A204.1 (cell line): ENCODE data around the gene KCNK5.

Source experiments
- FAIRE-seq: peaks from 2 replicates; lab custom pipeline; 2012; peaks lifted over from hg19 to GRCh38; lab: Jason Lieb, UNC

KCNK5 gene

DNA sequence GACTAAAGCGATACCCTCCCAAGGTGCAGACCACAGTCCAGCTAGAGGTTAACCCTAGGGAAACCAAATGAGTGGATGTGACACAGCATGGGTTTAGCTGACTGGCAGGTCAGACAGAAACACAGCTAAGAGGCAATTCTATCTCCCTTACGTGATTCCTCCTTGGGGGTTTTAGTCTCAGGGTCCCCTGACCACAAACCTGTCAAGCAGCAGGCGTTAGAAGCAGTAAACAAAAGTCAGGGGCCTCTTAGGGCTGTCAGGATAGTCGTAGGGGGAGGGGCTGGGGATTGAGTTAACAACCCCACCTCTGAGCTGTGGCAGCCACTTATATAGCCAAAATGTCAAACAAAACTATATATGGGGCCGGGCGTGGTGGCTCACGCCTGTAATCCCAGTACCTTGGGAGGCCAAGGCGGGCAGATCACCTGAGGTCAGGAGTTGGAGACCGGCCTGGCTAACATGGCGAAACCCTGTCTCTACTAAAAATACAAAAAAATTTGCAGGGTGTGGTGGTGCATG is 13.6 kb downstream of the KCNK5 start:
- no peak for FAIRE-seq

DNA sequence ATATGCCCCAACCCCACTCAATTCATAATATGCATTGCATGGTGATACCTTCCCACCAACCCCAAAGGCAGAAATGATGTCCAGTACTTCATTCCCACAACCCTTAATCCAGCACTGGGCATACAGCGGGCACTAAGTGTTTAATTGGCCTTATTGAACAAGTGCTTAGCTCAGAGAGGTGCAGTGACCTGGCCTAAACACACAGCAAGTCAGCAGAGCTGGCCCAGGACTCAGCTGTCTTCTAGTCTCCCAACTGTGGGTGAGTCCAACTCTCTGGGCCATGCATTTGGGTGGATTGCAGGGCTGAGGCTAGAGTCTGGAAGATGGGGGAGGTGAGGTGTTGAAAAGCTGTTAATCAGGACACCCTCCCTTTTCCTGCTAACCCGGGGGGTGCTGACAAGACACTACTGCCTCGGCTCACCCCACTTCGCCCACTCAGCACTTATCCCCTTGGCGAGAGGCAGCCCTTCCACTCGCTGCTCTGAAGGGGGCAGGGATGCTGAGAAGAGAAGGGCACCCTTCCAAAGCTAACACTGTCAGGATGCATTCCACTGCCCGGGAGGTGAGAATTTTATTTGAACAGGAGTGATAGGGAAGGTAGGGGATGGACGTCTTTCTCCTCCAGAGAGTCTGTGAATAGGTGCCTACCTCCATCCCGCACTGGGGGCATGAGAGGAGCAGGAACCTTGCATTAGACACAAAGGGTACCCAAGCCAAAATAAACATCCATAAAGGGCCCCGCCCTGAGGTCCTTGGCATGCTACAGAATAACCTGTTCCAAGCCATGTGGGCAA is 14.2 kb downstream of the KCNK5 start:
- FAIRE-seq = no peak

DNA sequence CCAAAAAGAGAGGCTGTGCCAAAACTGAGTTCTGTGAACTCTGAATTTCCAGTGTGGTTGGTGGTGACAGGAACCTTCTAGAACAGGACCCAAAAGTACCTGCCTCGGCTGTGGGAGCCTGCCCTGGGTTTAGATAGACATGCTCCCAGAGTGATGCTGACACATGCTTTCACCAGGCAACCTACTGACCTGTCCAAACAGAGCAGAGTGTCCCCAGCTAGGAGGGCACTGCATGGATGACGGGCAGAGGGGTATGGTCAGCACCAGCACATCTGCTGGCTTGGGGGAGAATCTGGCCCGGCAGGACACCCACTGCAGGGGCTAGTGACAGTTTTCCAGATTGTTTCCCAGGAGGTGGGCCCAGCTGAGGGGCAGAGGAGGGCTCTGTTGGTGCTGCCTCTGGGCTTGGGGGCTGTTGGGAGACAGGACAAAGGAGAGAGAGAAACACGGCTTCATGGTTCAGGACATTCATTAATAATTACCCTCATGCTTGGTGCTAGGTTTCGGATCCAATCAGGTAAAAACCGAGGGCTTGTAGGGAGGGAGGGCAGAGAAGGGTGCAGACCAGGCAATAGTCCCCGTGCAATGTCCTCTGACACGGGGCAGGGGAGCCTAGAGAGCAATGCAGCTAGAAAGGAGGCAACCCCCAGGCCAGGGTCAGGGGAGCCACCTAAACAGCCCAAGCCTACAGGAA is 15.0 kb downstream of the KCNK5 start:
- FAIRE-seq = no peak

DNA sequence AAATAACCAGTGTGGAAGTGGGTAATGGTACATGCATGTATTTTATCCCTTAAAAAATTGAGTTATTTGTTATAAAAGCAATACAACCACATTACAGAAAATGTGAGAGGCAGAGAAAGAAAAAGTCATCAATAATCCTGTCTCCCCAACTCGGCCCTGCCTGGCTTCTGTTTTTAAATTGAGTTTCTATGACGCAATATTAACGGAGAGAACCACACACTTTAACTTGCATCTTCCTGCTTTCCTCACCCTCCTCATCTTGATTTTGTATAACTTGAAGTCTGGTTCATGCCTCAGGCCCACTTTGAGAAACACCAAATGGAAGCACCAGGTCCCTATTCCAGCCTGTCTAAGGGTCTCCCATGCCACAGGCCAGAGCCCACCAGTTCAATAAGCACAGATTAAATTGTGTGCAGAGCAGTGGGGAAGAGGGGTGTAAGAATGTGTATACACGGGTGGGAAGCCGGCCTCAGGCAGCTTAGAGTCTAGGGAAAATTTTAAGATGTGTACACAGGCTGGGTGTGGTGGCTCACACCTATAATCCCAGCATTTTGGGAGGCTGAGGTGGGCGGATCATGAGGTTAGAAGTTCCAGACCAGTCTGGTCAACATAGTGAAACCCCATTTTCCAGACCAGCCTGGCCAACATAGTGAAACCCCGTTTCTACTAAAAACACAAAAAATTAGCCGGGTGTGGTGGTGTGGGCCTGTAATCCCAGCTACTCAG is 15.9 kb downstream of the KCNK5 start:
- no peak for FAIRE-seq

DNA sequence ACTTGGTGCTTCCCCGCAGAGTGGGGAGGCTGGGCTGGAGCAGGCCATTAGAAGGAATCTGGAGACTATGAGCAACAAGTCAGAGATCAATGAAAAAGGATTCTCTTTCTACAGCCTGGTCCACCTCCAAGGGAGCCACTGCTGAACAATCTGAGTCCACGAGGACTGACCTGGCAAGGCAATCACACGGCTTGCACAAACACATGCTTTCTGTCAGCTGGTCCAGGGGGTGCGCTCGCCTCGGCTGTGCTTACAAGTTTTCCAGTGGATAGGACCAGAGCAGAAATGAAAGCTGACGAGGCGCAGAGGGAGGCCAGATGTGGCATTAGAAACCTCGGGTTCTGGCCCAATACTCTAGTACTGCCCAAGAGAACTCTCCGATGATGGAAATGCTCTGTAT is 18.1 kb downstream of the KCNK5 start:
- no peak for FAIRE-seq

DNA sequence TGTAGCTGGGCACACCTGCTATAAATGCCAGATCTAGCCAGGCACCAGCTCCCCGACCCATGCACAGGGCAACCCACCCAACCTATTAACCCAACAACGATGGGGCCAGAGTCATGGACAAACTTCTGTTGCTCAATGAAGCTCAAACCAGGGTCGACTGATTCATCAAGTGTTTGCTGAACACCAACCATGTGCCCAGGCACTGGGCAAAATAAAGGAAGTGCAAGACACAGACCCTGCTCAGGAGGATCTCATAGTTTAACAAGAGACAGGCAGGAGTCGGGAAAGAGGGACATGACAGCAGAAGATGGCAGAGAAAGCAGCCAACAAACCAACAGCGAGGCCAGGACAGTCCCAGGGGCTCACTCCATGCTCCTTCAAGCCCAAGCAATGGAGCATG is 18.8 kb downstream of the KCNK5 start:
- FAIRE-seq = no peak

DNA sequence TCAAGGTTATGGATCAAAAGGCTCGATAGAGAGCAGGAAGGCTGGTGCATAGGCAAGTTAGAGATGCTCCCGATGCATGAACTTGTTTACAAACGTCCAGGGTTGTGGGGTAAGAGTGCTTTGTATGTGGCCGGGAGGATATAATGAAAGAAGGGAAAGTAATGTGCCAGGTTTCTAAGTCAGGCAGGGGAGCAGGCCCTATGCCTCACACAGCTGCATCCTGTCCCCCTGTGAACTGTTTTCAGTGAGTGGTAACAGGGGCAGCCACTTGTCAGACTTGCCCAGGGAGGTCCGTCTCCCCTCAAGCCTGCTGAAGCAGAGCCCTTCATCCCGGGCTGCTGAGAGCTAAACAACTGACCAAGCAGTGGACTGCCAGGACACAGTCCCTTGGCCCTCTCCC is 19.4 kb downstream of the KCNK5 start:
- no peak for FAIRE-seq

DNA sequence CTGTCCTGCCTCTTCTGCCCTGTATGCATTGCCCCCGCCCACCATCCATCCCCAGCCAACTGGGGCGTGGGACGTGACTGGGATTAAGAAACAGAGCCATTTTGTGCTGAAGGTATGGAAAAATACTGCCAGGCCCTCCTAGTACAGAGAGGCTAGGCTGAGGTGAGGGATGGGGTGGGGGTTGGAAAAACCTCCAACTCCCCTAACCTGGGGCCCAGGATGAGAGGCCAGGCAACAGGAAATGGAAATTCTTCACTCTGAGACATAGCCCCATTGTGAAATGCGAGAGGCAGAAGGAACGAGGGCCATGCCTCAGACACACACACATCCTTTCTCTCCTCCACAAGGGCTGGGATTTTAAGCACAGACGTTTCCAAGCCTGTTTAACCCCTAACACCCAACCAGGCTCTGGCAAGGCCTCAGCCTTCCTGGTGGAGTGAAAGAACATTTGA is 19.9 kb downstream of the KCNK5 start:
- no peak for FAIRE-seq

DNA sequence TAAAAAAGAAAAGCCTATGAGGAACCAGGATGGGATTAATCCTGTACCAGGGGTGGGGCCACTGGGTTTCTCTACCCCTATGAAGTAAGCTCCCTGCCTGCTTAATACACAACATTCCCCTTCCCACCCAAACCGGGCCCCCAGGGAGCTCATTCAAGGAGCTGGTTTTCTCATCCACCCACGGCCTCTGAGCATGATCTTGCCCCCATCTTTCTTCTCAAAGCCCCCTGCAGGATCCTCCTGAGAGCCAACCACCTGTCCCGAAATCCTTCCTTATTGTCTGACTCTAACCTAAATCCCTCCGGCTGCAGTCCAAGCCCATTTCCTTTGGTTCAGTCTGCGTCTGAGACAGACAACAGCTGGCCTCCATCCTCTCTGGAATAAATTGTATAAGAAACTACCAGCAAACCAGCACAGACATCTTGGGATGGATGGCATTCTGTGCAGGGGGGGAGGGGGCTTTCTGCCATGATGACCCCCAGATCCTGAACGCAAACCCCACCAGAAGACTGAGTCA is 21.0 kb downstream of the KCNK5 start:
- no peak for FAIRE-seq

DNA sequence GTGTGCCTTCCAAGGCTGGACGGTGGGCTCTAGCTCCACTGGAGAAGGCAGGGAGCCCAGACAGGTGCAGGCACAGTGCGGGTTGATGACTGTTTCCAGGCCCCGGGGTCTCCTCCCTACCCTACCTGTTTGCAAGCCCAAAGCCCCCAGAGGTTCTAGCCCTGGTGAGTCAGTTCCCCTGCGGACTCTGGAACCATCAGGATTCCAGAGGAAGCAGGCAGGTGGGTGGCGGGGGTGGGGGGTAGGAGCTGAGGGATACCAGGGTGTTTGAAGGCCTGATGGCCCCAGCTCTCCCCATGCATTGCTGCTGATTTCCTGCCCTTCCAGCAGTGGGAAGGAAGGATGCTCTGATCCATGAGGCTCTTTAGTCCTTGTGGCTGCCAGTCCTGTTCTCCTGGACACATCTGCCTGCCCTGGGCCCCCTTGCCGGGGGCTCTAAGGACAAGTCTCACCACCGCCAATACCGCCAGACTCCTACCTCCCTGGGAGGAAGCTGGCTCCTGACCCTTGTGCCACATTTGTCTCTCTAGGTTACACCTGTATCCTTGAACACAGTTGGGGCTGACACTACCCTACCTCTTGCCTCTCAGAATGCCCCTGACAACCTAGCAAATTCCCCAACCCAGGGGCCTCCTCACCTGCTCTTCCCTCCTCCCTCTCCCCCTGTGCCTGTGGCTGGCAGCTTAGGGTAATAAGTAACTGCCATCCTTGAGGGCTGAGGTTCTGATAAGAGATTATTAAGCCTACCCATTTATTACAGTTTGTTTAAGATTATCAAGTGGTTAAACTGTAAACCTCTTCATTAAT is 21.7 kb downstream of the KCNK5 start:
- no peak for FAIRE-seq

DNA sequence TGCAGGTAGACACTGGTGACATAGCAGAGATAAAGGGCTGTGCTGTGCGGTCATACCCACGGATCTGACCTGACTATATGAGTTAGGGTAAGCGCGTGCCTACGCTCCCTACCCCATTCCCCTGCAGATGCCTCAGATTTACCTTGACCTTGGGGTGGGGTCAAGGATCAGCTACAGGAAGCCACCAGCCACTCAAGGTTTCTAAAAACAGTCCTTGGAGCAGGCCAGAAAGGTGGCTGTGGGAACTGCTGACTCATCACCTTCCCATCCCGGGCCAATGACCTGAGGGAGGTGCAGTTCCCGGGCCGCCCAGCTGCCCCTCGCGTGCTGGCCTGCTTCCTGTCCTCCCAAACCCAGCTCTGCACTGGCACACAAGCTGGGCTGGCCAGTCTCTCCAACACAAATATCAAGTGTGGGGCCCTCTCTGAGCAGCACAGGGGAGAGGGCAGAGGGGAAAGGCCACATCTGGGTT is 23.0 kb downstream of the KCNK5 start:
- no peak for FAIRE-seq

DNA sequence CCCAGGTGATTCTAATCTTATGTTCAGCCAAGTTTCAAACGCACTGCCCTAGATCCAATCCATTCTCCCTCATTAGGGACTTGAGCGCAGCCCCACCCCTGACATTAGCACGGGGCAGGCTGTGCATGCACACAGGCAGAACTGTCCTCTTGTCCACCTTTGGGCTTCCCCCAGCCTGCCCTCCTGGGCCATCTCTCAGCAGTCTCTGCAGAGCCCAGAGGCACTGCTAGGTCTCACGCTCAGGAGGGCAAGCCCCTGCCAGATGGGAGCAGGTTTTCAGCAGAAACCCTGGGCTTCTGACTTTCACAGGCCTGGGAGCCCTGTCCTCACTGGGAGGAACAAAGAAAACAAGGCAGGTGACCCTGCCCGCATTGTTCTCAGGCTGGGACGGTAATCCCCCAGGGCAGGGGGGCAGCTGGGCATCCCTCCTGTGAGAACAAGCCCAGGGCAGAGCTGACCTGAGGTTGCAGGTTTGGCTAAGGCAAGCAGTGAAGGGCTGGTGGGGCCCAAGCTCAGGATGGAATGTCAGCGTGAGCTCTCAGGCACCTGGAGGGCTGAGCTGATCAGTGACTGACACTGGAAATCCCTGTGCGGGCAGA is 24.5 kb downstream of the KCNK5 start:
- FAIRE-seq = no peak

DNA sequence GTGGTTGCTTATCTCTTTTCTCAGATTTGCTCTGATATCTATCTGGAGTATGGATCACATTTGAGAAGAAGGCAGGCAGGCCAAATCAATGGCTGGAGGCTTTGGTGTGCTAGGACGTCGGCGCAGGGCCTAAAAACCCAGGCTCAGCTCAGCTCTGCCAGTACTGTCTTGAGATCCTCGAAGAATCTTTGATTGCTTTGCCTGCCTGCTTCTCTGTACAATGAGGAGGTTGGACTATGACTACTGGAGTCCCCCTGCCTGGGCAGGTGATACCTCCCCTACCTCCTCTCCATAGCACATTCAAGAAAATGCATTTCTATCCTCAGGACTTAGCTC is 25.1 kb downstream of the KCNK5 start:
- FAIRE-seq = no peak

DNA sequence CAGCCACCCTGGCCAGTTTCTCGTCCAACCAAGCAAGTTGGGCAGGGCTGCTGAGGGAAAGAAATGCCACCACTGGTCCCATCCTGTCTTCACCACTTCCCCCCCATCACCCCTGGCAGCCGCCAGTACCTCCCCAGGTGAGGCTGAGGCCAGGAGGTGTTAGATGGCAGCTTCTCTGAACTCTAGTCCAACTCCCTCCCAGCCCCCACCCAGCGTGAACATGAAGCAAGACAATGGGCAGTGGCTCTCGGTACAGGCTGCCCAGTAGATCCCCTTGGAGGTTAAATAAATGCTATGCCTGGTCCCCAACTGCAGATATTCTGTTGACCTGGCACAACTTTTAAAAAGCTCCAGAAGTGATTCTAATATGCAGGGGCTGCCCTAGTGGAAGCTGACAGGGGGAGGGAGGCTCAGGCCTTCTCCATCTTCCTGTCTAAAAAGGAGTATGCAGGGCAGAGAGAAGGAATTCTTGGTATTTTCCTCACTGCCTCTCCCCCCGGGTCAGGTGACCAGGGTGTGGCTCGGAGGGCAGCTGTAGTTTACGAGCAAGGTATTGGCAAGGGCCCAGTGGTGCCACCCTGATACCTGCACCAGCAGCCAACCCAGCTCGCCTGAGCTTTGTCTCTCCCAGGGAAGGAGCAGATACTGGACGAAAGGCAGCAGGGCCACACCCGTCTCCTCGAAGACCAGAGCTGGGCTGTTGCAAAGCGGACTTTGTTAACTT is 25.7 kb downstream of the KCNK5 start:
- FAIRE-seq = no peak

DNA sequence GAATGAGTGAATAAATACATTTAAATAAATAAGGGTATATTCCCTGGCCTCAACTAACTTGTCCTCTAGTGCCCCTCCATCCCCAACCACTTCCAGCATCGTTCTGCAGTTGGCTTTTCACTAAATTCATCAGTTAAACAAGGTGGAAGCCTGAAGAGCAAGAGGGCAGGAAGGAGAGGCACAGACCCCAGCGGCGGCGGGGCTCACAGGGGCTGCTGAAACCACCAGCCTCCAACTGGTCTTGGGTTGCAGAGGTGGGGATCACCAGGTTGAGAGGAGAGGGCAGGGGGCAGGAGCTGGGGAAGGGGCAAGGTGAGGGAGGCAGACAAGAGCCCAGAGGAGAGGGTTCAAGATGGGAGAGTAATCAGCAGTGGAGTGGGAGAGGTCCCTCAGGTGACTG is 27.1 kb downstream of the KCNK5 start:
- no peak for FAIRE-seq

DNA sequence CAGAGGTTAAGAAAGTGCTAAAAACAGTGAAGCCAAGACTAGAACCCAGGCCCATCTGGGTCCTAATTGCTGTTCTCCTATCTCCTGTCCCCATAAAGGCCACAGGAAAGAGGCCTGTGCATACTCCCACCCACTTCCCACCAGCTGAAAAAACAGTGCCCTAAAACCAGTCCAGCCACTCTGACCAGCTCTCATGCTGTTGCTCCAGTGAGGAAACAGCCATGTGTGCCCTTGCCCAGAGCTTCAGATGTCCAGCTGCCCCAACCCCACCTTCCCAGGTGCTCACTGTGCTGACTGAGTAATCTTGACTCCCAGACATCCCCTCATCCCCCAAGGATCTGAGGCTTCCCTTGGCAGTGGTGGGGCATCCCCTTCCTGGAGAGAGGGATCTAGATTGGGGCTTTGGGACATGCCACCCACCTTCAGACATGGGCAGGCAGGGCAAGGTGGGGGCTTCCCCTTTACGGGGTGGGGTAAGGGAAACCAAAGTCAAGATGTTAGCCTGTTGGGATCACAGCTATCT is 28.7 kb downstream of the KCNK5 start:
- FAIRE-seq = no peak

DNA sequence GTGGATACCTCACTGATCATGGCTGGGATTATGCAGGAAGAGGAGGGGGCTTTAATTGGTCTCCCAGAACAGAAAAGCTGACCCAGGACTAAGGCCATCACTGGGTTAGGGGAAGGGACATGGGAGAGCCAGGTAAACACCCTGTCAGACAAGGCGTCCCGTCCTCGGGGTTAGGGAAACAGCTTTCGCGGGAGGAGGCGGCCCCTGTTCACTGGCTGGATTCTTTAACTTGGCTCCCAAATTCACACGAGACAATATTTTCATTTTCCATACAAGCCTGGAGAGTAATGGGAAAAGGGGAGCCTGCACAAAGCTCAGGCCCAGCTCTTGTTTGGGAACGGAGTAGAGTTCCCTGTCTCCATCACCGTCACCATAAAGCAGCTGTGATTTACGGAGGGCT is 29.3 kb downstream of the KCNK5 start:
- no peak for FAIRE-seq

DNA sequence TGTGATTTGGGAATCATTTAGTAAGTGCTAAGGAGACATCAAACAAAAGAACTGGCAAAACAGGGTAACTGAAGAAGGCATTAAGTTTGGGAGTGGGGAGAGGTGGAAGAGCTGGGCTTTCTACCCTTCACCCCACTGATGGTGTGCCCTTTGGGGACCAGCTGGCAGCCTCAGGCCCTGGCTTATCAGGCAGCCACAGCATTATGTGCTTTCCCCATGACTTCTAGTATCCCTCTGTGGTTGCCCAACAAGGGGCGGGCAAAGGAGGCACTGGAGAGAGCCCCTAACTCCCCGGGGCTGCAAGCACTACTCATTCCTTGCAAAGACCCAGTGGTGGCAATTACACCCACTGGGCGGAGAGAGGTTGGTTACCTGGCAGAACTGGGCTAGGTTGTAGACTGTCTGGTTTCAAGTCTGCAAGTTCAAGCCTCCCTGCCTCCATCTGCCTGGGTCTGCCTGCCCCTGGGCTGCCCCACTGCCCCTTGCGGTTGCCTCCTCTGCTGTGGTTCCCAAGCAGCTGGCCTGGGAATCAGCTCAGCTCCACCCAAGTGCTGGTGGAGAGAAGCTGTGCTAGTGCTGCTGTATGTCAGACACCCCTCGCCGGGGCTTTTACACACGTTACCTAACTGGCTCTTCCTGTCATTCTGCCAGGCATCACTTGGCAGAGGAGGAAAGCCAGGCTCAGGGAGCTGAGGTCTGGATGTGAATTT is 29.9 kb downstream of the KCNK5 start:
- no peak for FAIRE-seq

DNA sequence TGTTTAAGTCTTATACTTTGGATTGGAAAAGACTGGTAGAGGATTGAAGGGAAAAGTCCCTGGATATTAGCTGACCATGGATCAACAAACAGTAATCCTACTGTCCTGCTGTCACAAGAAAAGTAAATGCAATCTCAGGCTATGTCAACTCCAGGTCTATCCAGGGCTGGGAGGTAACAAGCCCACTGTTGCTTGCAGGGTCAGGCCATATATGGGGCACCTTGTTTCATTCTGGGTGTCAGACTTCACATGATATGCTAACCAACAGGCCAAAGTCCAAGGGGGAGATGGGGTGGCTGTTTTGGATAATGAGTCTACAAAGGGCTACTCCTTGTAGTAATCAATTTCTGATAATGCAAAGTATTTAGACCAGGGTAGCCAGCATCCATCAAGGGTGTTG is 30.7 kb downstream of the KCNK5 start:
- no peak for FAIRE-seq

DNA sequence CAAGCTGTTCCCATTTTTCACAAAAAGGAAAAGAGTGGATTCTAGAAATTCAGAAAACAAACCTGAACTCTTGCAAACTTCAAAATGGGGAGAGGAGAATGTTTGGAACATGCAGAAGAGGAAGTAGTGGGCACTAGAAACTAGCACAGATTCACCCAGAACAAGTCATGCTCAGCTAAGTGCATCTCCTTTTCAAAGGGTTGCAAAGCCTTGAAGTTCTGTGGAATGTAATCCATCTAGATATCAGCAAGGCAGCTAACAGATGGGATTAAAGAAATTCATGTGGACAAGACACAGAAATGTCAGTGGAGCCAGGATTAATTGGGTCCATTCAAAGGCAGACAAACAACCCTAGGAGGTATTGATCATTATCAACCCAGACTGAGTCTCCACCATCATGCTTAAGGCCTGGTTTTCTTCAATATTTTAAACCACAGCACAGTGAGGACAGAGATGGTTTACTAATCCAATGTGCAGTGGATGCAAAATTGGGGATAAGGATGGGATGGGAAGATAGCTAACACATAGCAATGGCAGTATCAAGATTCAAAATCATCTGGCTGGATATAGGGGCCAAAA is 31.3 kb downstream of the KCNK5 start:
- no peak for FAIRE-seq
